Measurements from ENCODE around the gene MMP15. TPM values are rescaled to one million over a fixed set of nuclear protein-coding genes. Genes with fewer than 3 reads are reported as not detected.
"Not testable (repeated sequence)": the region's sequence is repeated elsewhere in the genome, so short reads cannot be mapped to it uniquely, and the experiment has no call there.

The MMP15 gene
- 1.9 TPM for polyA plus RNA-seq (2013, experiment 1 of 2; ENCODE audit: insufficient read length)
- 2.4 TPM for polyA plus RNA-seq (2013, experiment 2 of 2; ENCODE audit: insufficient read length)

- peak; percentile 61 for DNase-seq
These were observed at the start of gene MMP15 for GRCh38 chr16:58025351-58026138. TSS of gene MMP15 (plus strand) at chr16:58025754. CDS start at chr16:58026351, 597 bp downstream.

GRCh38 chr16:57976331-57976796 is 49.2 kb upstream of the MMP15 start:
- no peak for DNase-seq

- DNase-seq: no peak
These were observed 48.0 kb upstream of the MMP15 start for GRCh38 chr16:57977418-57978069.

GRCh38 chr16:57978070-57978465 is 47.5 kb upstream of the MMP15 start:
- DNase-seq: not testable (repeated sequence)

GRCh38 chr16:57979006-57979585 is 46.5 kb upstream of the MMP15 start:
- no peak for DNase-seq

GRCh38 chr16:57981636-57982035 is 43.9 kb upstream of the MMP15 start:
- DNase-seq: no peak

- no peak for DNase-seq
These were observed 43.2 kb upstream of the MMP15 start for GRCh38 chr16:57982385-57982784.

- DNase-seq: peak; percentile 76
These were observed 40.9 kb upstream of the MMP15 start for GRCh38 chr16:57984443-57985203.

GRCh38 chr16:57985204-57986181 is 40.1 kb upstream of the MMP15 start:
- DNase-seq: no peak

- no peak for DNase-seq
These were observed 39.4 kb upstream of the MMP15 start for GRCh38 chr16:57986196-57986595.

GRCh38 chr16:57987441-57988177 is 37.9 kb upstream of the MMP15 start:
- DNase-seq: no peak

- DNase-seq: no peak
These were observed 36.6 kb upstream of the MMP15 start for GRCh38 chr16:57988929-57989328.

- DNase-seq: no peak
These were observed 33.9 kb upstream of the MMP15 start for GRCh38 chr16:57991551-57992059.

- DNase-seq: no peak
These were observed 33.5 kb upstream of the MMP15 start for GRCh38 chr16:57992084-57992483.

GRCh38 chr16:57993438-57993837 is 32.1 kb upstream of the MMP15 start:
- no peak for DNase-seq

- DNase-seq: no peak
These were observed 31.7 kb upstream of the MMP15 start for GRCh38 chr16:57993897-57994296.

- DNase-seq: no peak
These were observed 31.2 kb upstream of the MMP15 start for GRCh38 chr16:57994361-57994760.

- peak; percentile 35 for DNase-seq
These were observed 30.8 kb upstream of the MMP15 start for GRCh38 chr16:57994778-57995177.

- no peak for DNase-seq
These were observed 29.7 kb upstream of the MMP15 start for GRCh38 chr16:57995721-57996405.
